Astrocyte (in vitro differentiated cells and primary cell): Measurements from ENCODE around the gene PDZD2.

Experiments
- CTCF ChIP-seq: IDR thresholded peaks from 2 replicates; pipeline ENCODE4 v1.5.1; 2011; ENCODE audit warnings: low read depth, mild to moderate bottlenecking, inconsistent platforms, low read length, moderate library complexity; ENCODE audit not compliant: insufficient read depth
- EZH2 ChIP-seq: IDR thresholded peaks from 2 replicates; pipeline ENCODE4 v1.6.1; 2012; ENCODE audit warnings: mild to moderate bottlenecking, low read length, inconsistent platforms; ENCODE audit not compliant: insufficient read depth

GRCh38 chr5:31623249-31623648 is 15.7 kb upstream of the PDZD2 start:
- no peak for TF ChIP-seq CTCF
- no peak for TF ChIP-seq EZH2
